Measurements from ENCODE around the gene FLNB.

GRCh38 chr3:58121183-58121582 is 113.0 kb downstream of the FLNB start:
- TF ChIP-seq CTCF (IDR thresholded peaks at IDR 0.05) (no peak), POLR2A (IDR thresholded peaks at IDR 0.05) (no peak), EP300 (IDR thresholded peaks at IDR 0.05) (no peak)
